ENCODE data around the gene LAMP5.

LAMP5 gene

DNA sequence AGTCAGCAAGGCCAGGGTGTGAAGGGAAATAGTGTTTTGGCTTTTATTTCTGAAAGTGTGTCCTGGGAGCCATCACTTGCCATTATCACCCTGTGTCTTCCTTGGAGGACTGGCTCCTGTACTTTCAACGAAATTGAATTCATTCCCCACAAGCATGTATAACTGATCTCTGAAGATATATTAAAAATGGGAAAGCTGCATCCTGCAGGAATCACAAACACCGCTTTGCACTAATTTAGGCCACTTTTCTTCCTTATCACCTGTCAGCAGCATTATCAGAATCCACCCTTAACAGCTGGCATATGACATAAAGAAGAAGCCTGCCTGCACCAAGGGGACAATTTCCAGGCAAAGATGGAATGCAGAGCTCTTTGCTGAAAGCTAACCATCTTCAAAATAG lies 56.2 kb downstream of the LAMP5 start:
- Histone ChIP-seq H3K36me3 (replicated peaks; ENCODE audit: low read depth, low read length) (no peaks in the 10 kb centered on the region), H4K20me1 (ENCODE audit: insufficient read depth, low read length) (no peaks in the 10 kb centered on the region), H3K9me3 (ENCODE audit: insufficient read depth, low read length) (no peaks in the 10 kb centered on the region), H3K9ac (ENCODE audit: low read length) (no peak overlapping the region), H2AFZ (ENCODE audit: low read depth, low read length) (no peak overlapping the region), H3K27me3 (ENCODE audit: low read depth, low read length) (peaks cover 14% of the 10 kb centered on the region), H3K79me2 (ENCODE audit: low read length) (no peaks in the 10 kb centered on the region), H3K4me2 (ENCODE audit: low read length) (no peak overlapping the region), H3K4me3 (ENCODE audit: low read length) (no peak overlapping the region), H3K27ac (ENCODE audit: low read length) (no peak overlapping the region), H3K4me1 (ENCODE audit: low read length) (no peaks in the 10 kb centered on the region)
- TF ChIP-seq EZH2phosphoT487 (IDR thresholded peaks at IDR 0.05; ENCODE audit: low read depth), result no peak
- TF ChIP-seq, protein P1, sequence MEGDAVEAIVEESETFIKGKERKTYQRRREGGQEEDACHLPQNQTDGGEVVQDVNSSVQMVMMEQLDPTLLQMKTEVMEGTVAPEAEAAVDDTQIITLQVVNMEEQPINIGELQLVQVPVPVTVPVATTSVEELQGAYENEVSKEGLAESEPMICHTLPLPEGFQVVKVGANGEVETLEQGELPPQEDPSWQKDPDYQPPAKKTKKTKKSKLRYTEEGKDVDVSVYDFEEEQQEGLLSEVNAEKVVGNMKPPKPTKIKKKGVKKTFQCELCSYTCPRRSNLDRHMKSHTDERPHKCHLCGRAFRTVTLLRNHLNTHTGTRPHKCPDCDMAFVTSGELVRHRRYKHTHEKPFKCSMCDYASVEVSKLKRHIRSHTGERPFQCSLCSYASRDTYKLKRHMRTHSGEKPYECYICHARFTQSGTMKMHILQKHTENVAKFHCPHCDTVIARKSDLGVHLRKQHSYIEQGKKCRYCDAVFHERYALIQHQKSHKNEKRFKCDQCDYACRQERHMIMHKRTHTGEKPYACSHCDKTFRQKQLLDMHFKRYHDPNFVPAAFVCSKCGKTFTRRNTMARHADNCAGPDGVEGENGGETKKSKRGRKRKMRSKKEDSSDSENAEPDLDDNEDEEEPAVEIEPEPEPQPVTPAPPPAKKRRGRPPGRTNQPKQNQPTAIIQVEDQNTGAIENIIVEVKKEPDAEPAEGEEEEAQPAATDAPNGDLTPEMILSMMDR (IDR thresholded peaks at IDR 0.05; ENCODE audit: low read depth, low read length), result no peak

DNA sequence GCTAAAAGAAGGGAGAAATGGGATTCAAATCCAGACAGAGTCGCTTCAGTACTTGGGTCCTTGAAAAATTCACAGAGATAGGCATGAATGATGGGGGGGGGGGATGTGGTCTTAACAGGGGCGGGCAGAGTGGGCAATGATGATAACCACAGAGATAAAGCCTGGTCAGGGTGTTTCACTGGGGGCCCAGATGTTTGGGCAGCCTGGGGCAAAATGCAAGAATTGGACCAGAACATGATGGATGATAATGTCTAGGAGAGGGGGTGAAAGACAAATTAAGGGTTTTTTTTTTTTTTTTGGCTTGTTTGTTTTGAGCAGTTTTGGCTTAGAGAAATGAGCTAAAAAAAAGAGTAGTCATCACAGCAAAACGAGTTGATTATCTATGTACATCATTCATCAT lies 57.4 kb downstream of the LAMP5 start:
- no peak overlapping the region for H2AFZ ChIP-seq (ENCODE audit: low read depth, low read length)
- no peak overlapping the region for H3K27ac ChIP-seq (ENCODE audit: low read length)
- H3K79me2 ChIP-seq (ENCODE audit: low read length), result no peaks in the 10 kb centered on the region
- H3K4me2 ChIP-seq (ENCODE audit: low read length), result no peak overlapping the region
- no peaks in the 10 kb centered on the region for H3K9me3 ChIP-seq (ENCODE audit: insufficient read depth, low read length)
- no peaks in the 10 kb centered on the region for H3K4me1 ChIP-seq (ENCODE audit: low read length)
- no peak for TF ChIP-seq EZH2phosphoT487 (IDR thresholded peaks at IDR 0.05; ENCODE audit: low read depth)
- TF ChIP-seq, protein P1 (IDR thresholded peaks at IDR 0.05; ENCODE audit: low read depth, low read length), result no peak
- H3K4me3 ChIP-seq (ENCODE audit: low read length), result no peak overlapping the region
- H3K36me3 ChIP-seq (replicated peaks; ENCODE audit: low read depth, low read length), result no peaks in the 10 kb centered on the region
- no peak overlapping the region for H3K9ac ChIP-seq (ENCODE audit: low read length)
- no peaks in the 10 kb centered on the region for H4K20me1 ChIP-seq (ENCODE audit: insufficient read depth, low read length)
- peaks cover 8% of the 10 kb centered on the region for H3K27me3 ChIP-seq (ENCODE audit: low read depth, low read length)

DNA sequence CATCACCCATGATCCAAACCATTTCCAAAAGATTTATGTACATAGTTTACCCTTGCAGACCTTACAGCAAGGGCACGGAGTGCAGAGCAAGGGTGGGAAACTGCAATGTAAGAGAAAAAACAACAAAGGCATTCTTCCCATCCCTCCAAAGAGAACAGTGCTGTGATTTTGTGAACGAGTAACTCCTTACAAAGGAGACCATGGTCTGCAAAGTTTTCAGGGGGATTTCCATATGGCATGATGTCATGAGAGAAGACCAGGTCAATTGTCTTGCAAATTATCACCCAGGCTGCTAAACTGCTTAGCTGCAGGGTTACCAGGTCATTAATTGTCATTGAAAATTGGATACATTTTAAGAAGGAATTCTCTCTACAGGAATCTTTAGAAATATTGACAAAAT lies 58.3 kb downstream of the LAMP5 start:
- H3K4me3 ChIP-seq (ENCODE audit: low read length), result no peak overlapping the region
- H3K79me2 ChIP-seq (ENCODE audit: low read length), result no peaks in the 10 kb centered on the region
- no peaks in the 10 kb centered on the region for H4K20me1 ChIP-seq (ENCODE audit: insufficient read depth, low read length)
- H3K27ac ChIP-seq (ENCODE audit: low read length), result no peak overlapping the region
- no peak overlapping the region for H3K4me2 ChIP-seq (ENCODE audit: low read length)
- H3K9me3 ChIP-seq (ENCODE audit: insufficient read depth, low read length), result no peaks in the 10 kb centered on the region
- H3K36me3 ChIP-seq (replicated peaks; ENCODE audit: low read depth, low read length), result no peaks in the 10 kb centered on the region
- no peak overlapping the region for H3K9ac ChIP-seq (ENCODE audit: low read length)
- no peak overlapping the region for H2AFZ ChIP-seq (ENCODE audit: low read depth, low read length)
- H3K27me3 ChIP-seq (ENCODE audit: low read depth, low read length), result peaks cover 8% of the 10 kb centered on the region
- H3K4me1 ChIP-seq (ENCODE audit: low read length), result no peaks in the 10 kb centered on the region
- TF ChIP-seq EZH2phosphoT487 (IDR thresholded peaks at IDR 0.05; ENCODE audit: low read depth), result no peak
- TF ChIP-seq, protein P1 (IDR thresholded peaks at IDR 0.05; ENCODE audit: low read depth, low read length), result no peak

DNA sequence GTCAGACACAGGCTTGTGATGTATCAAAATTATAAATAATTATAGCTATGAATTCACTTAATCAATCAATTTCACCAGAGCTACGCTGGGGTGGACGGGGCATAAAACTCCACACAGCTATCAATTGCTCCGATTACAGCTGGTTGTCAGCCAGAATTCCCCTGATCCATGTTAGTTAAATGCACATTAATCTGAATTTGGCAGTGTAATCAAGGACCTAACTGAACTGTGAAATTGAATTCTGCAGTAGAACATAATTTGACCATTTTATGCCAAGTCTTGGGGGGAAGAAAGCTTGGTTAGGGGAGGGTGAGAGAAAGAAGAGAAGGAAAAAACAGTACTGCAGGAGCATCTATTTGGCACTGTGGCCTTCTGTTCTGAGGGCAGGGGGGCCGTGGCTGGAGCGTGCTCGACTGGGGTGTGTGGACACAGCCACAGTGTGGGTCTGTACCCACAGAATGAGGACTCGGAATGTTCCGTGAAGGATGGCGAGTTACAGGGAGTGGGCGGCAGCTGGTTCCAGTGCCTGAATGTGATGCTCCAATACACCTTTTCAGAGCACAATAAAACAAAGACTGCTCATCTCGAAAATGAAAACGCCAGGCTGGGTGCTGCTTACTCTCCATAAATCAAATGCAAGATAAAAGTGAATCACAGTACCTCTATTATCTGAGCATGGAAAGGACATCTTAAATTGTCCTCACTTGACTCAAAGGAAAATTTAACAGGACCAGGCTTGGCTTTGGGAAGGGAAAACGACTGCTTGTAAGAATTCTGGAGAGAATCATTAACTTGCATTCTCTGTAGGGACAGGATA lies 59.2 kb downstream of the LAMP5 start:
- TF ChIP-seq, protein P1 (IDR thresholded peaks at IDR 0.05; ENCODE audit: low read depth, low read length), result no peak
- TF ChIP-seq EZH2phosphoT487 (IDR thresholded peaks at IDR 0.05; ENCODE audit: low read depth), result no peak
- Histone ChIP-seq H3K27ac (ENCODE audit: low read length) (no peak overlapping the region), H3K4me3 (ENCODE audit: low read length) (no peak overlapping the region), H4K20me1 (ENCODE audit: insufficient read depth, low read length) (no peaks in the 10 kb centered on the region), H3K4me1 (ENCODE audit: low read length) (no peaks in the 10 kb centered on the region), H3K27me3 (ENCODE audit: low read depth, low read length) (peaks cover 8% of the 10 kb centered on the region), H3K9ac (ENCODE audit: low read length) (no peak overlapping the region), H3K79me2 (ENCODE audit: low read length) (no peaks in the 10 kb centered on the region), H3K36me3 (replicated peaks; ENCODE audit: low read depth, low read length) (no peaks in the 10 kb centered on the region), H3K9me3 (ENCODE audit: insufficient read depth, low read length) (no peaks in the 10 kb centered on the region), H3K4me2 (ENCODE audit: low read length) (no peak overlapping the region), H2AFZ (ENCODE audit: low read depth, low read length) (no peak overlapping the region)

All from OCI-LY3 (cell line).